H1 (cell line): Measurements from ENCODE around the gene PROSER1. TPM values are rescaled to one million over a fixed set of nuclear protein-coding genes. Genes with fewer than 3 reads are reported as not detected.

Source experiments
- CTCF ChIA-PET: fragments of 300-600 bp; sonication (Branson Sonifier 250); formaldehyde crosslinking; loops from one replicate; lab custom pipeline; 2021; ENCODE audit not compliant: partially characterized antibody; lab: Charles Lee
- POLR2A ChIA-PET: fragments of 300-600 bp; sonication (Branson Sonifier 250); formaldehyde crosslinking; loops from one replicate; lab custom pipeline; 2021; ENCODE audit warnings: inconsistent platforms; ENCODE audit not compliant: partially characterized antibody; lab: Charles Lee
- DNase-seq, 2 experiments: peaks; one replicate each; pipeline versions ENCODE4 v3.0.0 to v3.0.0-alpha.2; 2010 to 2022; ENCODE audit warnings: low spot score in 2 of 2, low read depth in 1 of 2, mixed read lengths in 1 of 2
- FAIRE-seq: peaks from 2 replicates; lab custom pipeline; 2011; peaks lifted over from hg19 to GRCh38; lab: Jason Lieb, UNC
- H2AFZ ChIP-seq: 2 replicates; pipeline ENCODE4 v1.8.1; 2012; ENCODE audit warnings: low read length, inconsistent platforms
- H2AK5ac ChIP-seq: 2 replicates; pipeline ENCODE4 v1.6.1; 2013; ENCODE audit warnings: low read depth, low read length
- H2BK120ac ChIP-seq: replicated peaks from 2 replicates; pipeline ENCODE3; 2013; ENCODE audit warnings: low read depth, low read length, inconsistent platforms
- H2BK12ac ChIP-seq: 2 replicates; pipeline ENCODE4 v1.6.1; 2013; ENCODE audit warnings: low read depth, low read length
- H2BK15ac ChIP-seq: 2 replicates; pipeline ENCODE4 v1.6.1; 2013; ENCODE audit warnings: low read length
- H2BK20ac ChIP-seq: 2 replicates; pipeline ENCODE4 v1.6.1; 2013; ENCODE audit warnings: low read length
- H2BK5ac ChIP-seq: 2 replicates; pipeline ENCODE4 v1.6.1; 2013; ENCODE audit warnings: low read depth, low read length
- H3K14ac ChIP-seq: 2 replicates; pipeline ENCODE4 v1.6.1; 2013; ENCODE audit warnings: inconsistent platforms; ENCODE audit not compliant: insufficient read length
- H3K18ac ChIP-seq: 2 replicates; pipeline ENCODE4 v1.6.1; 2013; ENCODE audit warnings: low read length; ENCODE audit errors: extremely low read depth
- H3K23ac ChIP-seq: 2 replicates; pipeline ENCODE4 v1.6.1; 2013; ENCODE audit warnings: inconsistent platforms; ENCODE audit not compliant: insufficient read length
- H3K23me2 ChIP-seq: 2 replicates; pipeline ENCODE4 v1.6.1; 2013; ENCODE audit warnings: low read depth, low read length
- H3K27ac ChIP-seq: 2 replicates; pipeline ENCODE4 v1.6.1; 2011; ENCODE audit warnings: low read depth, low read length, inconsistent platforms
- H3K27me3 ChIP-seq, 4 experiments: replicated peaks in 1 of 4; 1 replicate in 1 of 4; 2 replicates in 3 of 4; pipeline versions ENCODE4 v1.6.1 to v1.8.1; 2011 to 2013; ENCODE audit warnings: low read length in 3 of 4, mild to moderate bottlenecking in 3 of 4, inconsistent platforms in 2 of 4, mixed read lengths in 2 of 4, moderate library complexity in 1 of 4; ENCODE audit not compliant: control insufficient read depth in 3 of 4, insufficient read depth in 3 of 4; ENCODE audit errors: extremely low read depth in 1 of 4
- H3K36me3 ChIP-seq, 4 experiments: 2 replicates each; pipeline versions ENCODE4 v1.6.1 to v1.8.1; 2011 to 2013; ENCODE audit warnings: mild to moderate bottlenecking in 4 of 4, low read length in 3 of 4, moderate library complexity in 2 of 4, control low read depth in 1 of 4, inconsistent platforms in 1 of 4; ENCODE audit not compliant: insufficient read depth in 4 of 4, control insufficient read depth in 2 of 4
- H3K4ac ChIP-seq: replicated peaks from 2 replicates; pipeline ENCODE3; 2013; ENCODE audit warnings: low read length, low read depth, mixed read lengths, inconsistent platforms; ENCODE audit not compliant: insufficient read length
- H3K4me1 ChIP-seq, 4 experiments: replicated peaks in 1 of 4; 1 replicate in 1 of 4; 2 replicates in 3 of 4; pipeline versions ENCODE4 v1.6.1 to v1.8.1; 2011 to 2013; ENCODE audit warnings: low read length in 3 of 4, inconsistent platforms in 2 of 4, mixed read lengths in 1 of 4; ENCODE audit not compliant: insufficient read depth in 4 of 4, control insufficient read depth in 3 of 4
- H3K4me2 ChIP-seq, 2 experiments: 2 replicates each; pipeline versions ENCODE4 v1.6.1 to v1.8.1; 2011 to 2013; ENCODE audit warnings: low read depth in 2 of 2, low read length in 2 of 2, control low read depth in 1 of 2, inconsistent platforms in 1 of 2, mild to moderate bottlenecking in 1 of 2; ENCODE audit not compliant: insufficient read depth in 1 of 2
- H3K4me3 ChIP-seq, 4 experiments: fragments of 200-600, 300-600 bp in 1 of 4; sonication (generic), shearing (Covaris generic), sonication (Bioruptor Twin) in 1 of 4; 2 replicates each; pipeline versions ENCODE4 v1.5.1 to v1.8.1; 2011 to 2016; ENCODE audit warnings: low read length in 4 of 4, low read depth in 3 of 4, control low read depth in 2 of 4, inconsistent platforms in 2 of 4, mild to moderate bottlenecking in 2 of 4, mixed read lengths in 1 of 4, moderate library complexity in 1 of 4; ENCODE audit not compliant: insufficient read depth in 2 of 4; ENCODE audit errors: extremely low read depth in 1 of 4
- H3K56ac ChIP-seq: replicated peaks from 2 replicates; pipeline ENCODE3; 2013; ENCODE audit warnings: low read depth, mild to moderate bottlenecking, mixed read lengths, low read length, inconsistent platforms; ENCODE audit not compliant: insufficient read length
- H3K79me1 ChIP-seq: 2 replicates; pipeline ENCODE4 v1.6.1; 2013; ENCODE audit warnings: low read depth, low read length, control low read depth
- H3K79me2 ChIP-seq, 2 experiments: 2 replicates each; pipeline versions ENCODE4 v1.6.1 to v1.8.1; 2012 to 2013; ENCODE audit warnings: low read length in 2 of 2, mild to moderate bottlenecking in 2 of 2, inconsistent platforms in 1 of 2; ENCODE audit not compliant: insufficient read depth in 2 of 2, control insufficient read depth in 1 of 2
- H3K9ac ChIP-seq, 4 experiments: replicated peaks in 1 of 4; 1 replicate in 1 of 4; 2 replicates in 3 of 4; pipeline versions ENCODE4 v1.6.1 to v1.8.1; 2011 to 2013; ENCODE audit warnings: low read depth in 3 of 4, low read length in 3 of 4, control low read depth in 2 of 4, mild to moderate bottlenecking in 2 of 4, moderate library complexity in 2 of 4, inconsistent platforms in 1 of 4; ENCODE audit errors: extremely low read depth in 1 of 4
- H3K9me3 ChIP-seq, 2 experiments: 2 replicates each; pipeline versions ENCODE4 v1.6.1 to v1.8.1; 2012 to 2013; ENCODE audit warnings: mild to moderate bottlenecking in 2 of 2, moderate library complexity in 2 of 2, control low read depth in 1 of 2, inconsistent platforms in 1 of 2, low read depth in 1 of 2, low read length in 1 of 2, mixed read lengths in 1 of 2; ENCODE audit not compliant: insufficient read depth in 2 of 2
- H4K20me1 ChIP-seq, 2 experiments: replicated peaks in 1 of 2; 2 replicates each; pipeline versions ENCODE3 to v1.8.1; 2011 to 2013; ENCODE audit warnings: inconsistent platforms in 2 of 2, low read length in 2 of 2, mild to moderate bottlenecking in 1 of 2; ENCODE audit not compliant: insufficient read depth in 2 of 2, control insufficient read depth in 1 of 2
- H4K5ac ChIP-seq: 2 replicates; pipeline ENCODE4 v1.6.1; 2013; ENCODE audit warnings: low read length, low read depth, mixed read lengths, inconsistent platforms; ENCODE audit not compliant: insufficient read length
- H4K8ac ChIP-seq: 2 replicates; pipeline ENCODE4 v1.8.0; 2013; ENCODE audit warnings: mild to moderate bottlenecking, moderate library complexity, low read length, inconsistent platforms; ENCODE audit not compliant: insufficient read depth; ENCODE audit errors: extremely low read depth
- H4K91ac ChIP-seq: replicated peaks from 2 replicates; pipeline ENCODE3; 2013; ENCODE audit warnings: low read length, mixed read lengths, inconsistent platforms; ENCODE audit not compliant: insufficient read length
- ATF3 ChIP-seq: IDR thresholded peaks from 2 replicates; pipeline ENCODE4 v1.6.1; 2011; ENCODE audit warnings: low read depth, mild to moderate bottlenecking, low read length; ENCODE audit not compliant: insufficient read depth
- POLR2AphosphoS5 ChIP-seq: IDR thresholded peaks from 2 replicates; pipeline ENCODE4 v1.6.1; 2011; ENCODE audit warnings: low read depth, low read length
- TAF7 ChIP-seq: optimal IDR thresholded peaks from 2 replicates; pipeline ENCODE3; 2011; ENCODE audit warnings: low read depth, mild to moderate bottlenecking, inconsistent platforms, low read length, moderate library complexity, borderline replicate concordance
- WGBS, 2 experiments: shearing (Covaris generic) in 1 of 2; methylation state at CpG; one replicate each; pipeline versions ENCODE4 v1.1.6 to v1.1.7; 2013 to 2015; ENCODE audit warnings: low lambda C conversion rate in 2 of 2, mixed read lengths in 2 of 2, inconsistent platforms in 1 of 2, low coverage in 1 of 2, missing lambda C conversion rate in 1 of 2; ENCODE audit not compliant: insufficient replicate concordance in 2 of 2, insufficient coverage in 1 of 2, insufficient read length in 1 of 2; ENCODE audit errors: extremely low coverage in 1 of 2, missing lambda C conversion rate in 1 of 2; 5-methylcytosine and 5-hydroxymethylcytosine counted together
- polyA plus RNA-seq, 7 experiments: library from polyadenylated mRNA; depleted of rRNA in 3 of 7; stranded (reverse) in 5 of 7; unstranded in 2 of 7; fragments of >200 nt in 5 of 7; fragments of 200-250 nt in 2 of 7; gene quantifications; 1 replicate in 5 of 7; 2 replicates in 1 of 7; 4 replicates in 1 of 7; pipeline versions ENCODE4 v1.2.1 to v1.2.3, GENCODE V29; 2011 to 2013; ENCODE audit warnings: missing spikeins in 2 of 7, mixed read lengths in 2 of 7
- total RNA-seq: library from RNA; stranded (reverse); fragmentation: NEBNext Ultra II Directional; extraction: Animal tissue kit (Norgen Biotek cat#: 25700); gene quantifications from 2 replicates; pipeline ENCODE4 v1.2.1, GENCODE V29; 2021

Gene PROSER1
- total and polyA plus RNA-seq, 2 of the 8 experiments (the other 6 are each of a cell fraction or from before 2014, with no cell fraction given), result 99.2 to 116 TPM

GRCh38 chr13:38980750-38981078 is 57.2 kb downstream of the PROSER1 start:
- H3K14ac ChIP-seq, result no peak overlapping the region
- no peak overlapping the region for H4K8ac ChIP-seq
- peak overlapping the region; percentile 84; the same call in 1 of the 2 replicates for H2BK15ac ChIP-seq
- H2AK5ac ChIP-seq, result no peak overlapping the region
- H3K27ac ChIP-seq, result peak overlapping the region; percentile 38; the same call in 1 of the 2 replicates
- H2BK20ac ChIP-seq, result peak overlapping the region; percentile 76; the same call in 1 of the 2 replicates
- H3K79me1 ChIP-seq, result no peaks in the 10 kb centered on the region
- no peaks in the 10 kb centered on the region for H3K27me3 ChIP-seq
- H4K91ac ChIP-seq, result no peak overlapping the region
- H3K4ac ChIP-seq, result no peak overlapping the region
- DNase-seq, result no peak
- 40% methylated on average over 2 of the region's 2 CpGs; no CpG with 5 or more reads in 1 of the 2 experiments for WGBS, 2 experiments
- H3K23ac ChIP-seq, result no peak overlapping the region
- no peak overlapping the region for H2BK120ac ChIP-seq
- H3K9me3 ChIP-seq, result peaks cover 0 to 4% of the 10 kb centered on the region in 2 experiments; a peak in 1 of 4 replicates
- no peak overlapping the region for H3K4me3 ChIP-seq
- H3K23me2 ChIP-seq, result 0 out of 2 replicates have a peak, but pooled peaks cover 3% of the 10 kb centered on the region
- H3K56ac ChIP-seq, result no peak overlapping the region
- H3K79me2 ChIP-seq, result no peaks in the 10 kb centered on the region
- FAIRE-seq, result no peak
- TF ChIP-seq POLR2AphosphoS5 (no peak), TAF7 (no peak), ATF3 (no peak)
- TF ChIP-seq, all 59 proteins: peak for 0
- H3K4me1 ChIP-seq, result peaks cover 0 to 9% (median 4%) of the 10 kb centered on the region in 4 experiments; a peak in 3 of 7 replicates
- H2AFZ ChIP-seq, result peak overlapping the region; percentile 98
- H3K9ac ChIP-seq, result no peak overlapping the region
- peak overlapping the region; percentile 79; the same call in 1 of the 2 replicates for H2BK5ac ChIP-seq
- peak overlapping the region; percentile 68; the same call in 1 of the 2 replicates for H2BK12ac ChIP-seq
- H3K36me3 ChIP-seq, result no peaks in the 10 kb centered on the region
- no peaks in the 10 kb centered on the region for H4K20me1 ChIP-seq
- CTCF ChIA-PET, result interaction anchor here (1.1 to 1.9 kb wide), 3 partner anchors 10 to 638 kb away, joined by 3 to 5 read pairs (median 5); no protein-coding TSS in a partner anchor
- H3K4me2 ChIP-seq, result no peak overlapping the region
- no peak overlapping the region for H4K5ac ChIP-seq
- peak overlapping the region; percentile 51; the same call in 1 of the 2 replicates for H3K18ac ChIP-seq
- POLR2A ChIA-PET, result no interaction called here
